ENCODE results near the gene ABCA4.

ABCA4 gene

GRCh38 chr1:94096797-94097549, 24.0 kb downstream of the ABCA4 start:
- TF ChIP-seq ZFP30 (CRISPR knock-in tag; IDR thresholded peaks at IDR 0.05) (no peak), CREB5 (CRISPR knock-in tag; IDR thresholded peaks at IDR 0.05; ENCODE audit: low read depth) (no peak), PPARA (CRISPR knock-in tag; IDR thresholded peaks at IDR 0.05; ENCODE audit: borderline replicate concordance) (no peak), CSDC2 (CRISPR knock-in tag; IDR thresholded peaks at IDR 0.05) (no peak), ISL1 (CRISPR knock-in tag; IDR thresholded peaks at IDR 0.05) (no peak), GLIS3 (CRISPR knock-in tag; IDR thresholded peaks at IDR 0.05) (no peak), ESRRG (CRISPR knock-in tag; IDR thresholded peaks at IDR 0.05) (no peak), CSRNP3 (CRISPR knock-in tag; IDR thresholded peaks at IDR 0.05) (no peak), ZFP3 (CRISPR knock-in tag; IDR thresholded peaks at IDR 0.05) (no peak), BACH2 (CRISPR knock-in tag; IDR thresholded peaks at IDR 0.05; ENCODE audit: borderline replicate concordance) (no peak), ZC3H10 (CRISPR knock-in tag; IDR thresholded peaks at IDR 0.05) (no peak), TSHZ2 (CRISPR knock-in tag; IDR thresholded peaks at IDR 0.05) (no peak), POU6F1 (CRISPR knock-in tag; IDR thresholded peaks at IDR 0.05; ENCODE audit: borderline replicate concordance, low read depth) (no peak), TOX (CRISPR knock-in tag; IDR thresholded peaks at IDR 0.05; ENCODE audit: borderline replicate concordance) (no peak), TCF4 (CRISPR knock-in tag; IDR thresholded peaks at IDR 0.05; ENCODE audit: borderline replicate concordance) (no peak), ARNTL (CRISPR knock-in tag; IDR thresholded peaks at IDR 0.05; ENCODE audit: borderline replicate concordance, low read depth) (no peak), PATZ1 (CRISPR knock-in tag; IDR thresholded peaks at IDR 0.05; ENCODE audit: borderline replicate concordance) (no peak), ZNF565 (CRISPR knock-in tag; conservative IDR thresholded peaks at IDR 0.05; ENCODE audit: low read depth) (no peak), RARB (CRISPR knock-in tag; IDR thresholded peaks at IDR 0.05) (no peak), ZNF8 (CRISPR knock-in tag; IDR thresholded peaks at IDR 0.05) (no peak)
- no peak for ATAC-seq

- TF ChIP-seq OSR1 (CRISPR knock-in tag; IDR thresholded peaks at IDR 0.05) = no peak
- no peak for TF ChIP-seq ZNF70 (CRISPR knock-in tag; IDR thresholded peaks at IDR 0.05)
- TF ChIP-seq PPARA (CRISPR knock-in tag; IDR thresholded peaks at IDR 0.05; ENCODE audit: borderline replicate concordance) = no peak
- no peak for TF ChIP-seq CREB5 (CRISPR knock-in tag; IDR thresholded peaks at IDR 0.05; ENCODE audit: low read depth)
- TF ChIP-seq ZFP30 (CRISPR knock-in tag; IDR thresholded peaks at IDR 0.05) = no peak
- no peak for TF ChIP-seq ARNTL (CRISPR knock-in tag; IDR thresholded peaks at IDR 0.05; ENCODE audit: borderline replicate concordance, low read depth)
- TF ChIP-seq ZFP3 (CRISPR knock-in tag; IDR thresholded peaks at IDR 0.05) = no peak
- no peak for TF ChIP-seq BACH2 (CRISPR knock-in tag; IDR thresholded peaks at IDR 0.05; ENCODE audit: borderline replicate concordance)
- TF ChIP-seq CSRNP3 (CRISPR knock-in tag; IDR thresholded peaks at IDR 0.05) = no peak
- TF ChIP-seq CSDC2 (CRISPR knock-in tag; IDR thresholded peaks at IDR 0.05) = no peak
- no peak for TF ChIP-seq SNAI2 (CRISPR knock-in tag; IDR thresholded peaks at IDR 0.05)
- no peak for TF ChIP-seq ZC3H10 (CRISPR knock-in tag; IDR thresholded peaks at IDR 0.05)
- ATAC-seq = no peak
These were observed 25.0 kb downstream of the ABCA4 start for GRCh38 chr1:94095744-94096469.

All from SK-N-SH treated with all-trans-retinoic acid at 6 μM for 48 hours (cell line).